ENCODE data around the gene TCP10L. TPM values are rescaled to one million over a fixed set of nuclear protein-coding genes. Genes with fewer than 3 reads are reported as not detected.
A peak's percentile ranks its signal among the peaks of the same experiment; 100 is the strongest.

Gene TCP10L
- total and polyA plus RNA-seq, 2 of the 13 experiments (the other 11 are each of a cell fraction or from before 2014, with no cell fraction given) = 0.90 to 2.4 TPM

GRCh38 chr21:32569261-32570230, 15.8 kb downstream of the TCP10L start (continued):
- TF ChIP-seq SMAD3 (CRISPR knock-in tag; IDR thresholded peaks at IDR 0.05) (0 out of 2 replicates have a peak, but pooled peaks have one; percentile 33), FOXA3 (CRISPR knock-in tag; IDR thresholded peaks at IDR 0.05) (peak; percentile 84), ZMAT3 (CRISPR knock-in tag; conservative IDR thresholded peaks at IDR 0.05) (no peak), ZSCAN20 (CRISPR knock-in tag; IDR thresholded peaks at IDR 0.05; ENCODE audit: borderline replicate concordance) (no peak), NR2F1 (CRISPR knock-in tag; IDR thresholded peaks at IDR 0.05) (no peak), PPARG (CRISPR knock-in tag; conservative IDR thresholded peaks at IDR 0.05) (0 out of 2 replicates have a peak, but pooled peaks have one; percentile 39), ZNF337 (CRISPR knock-in tag; IDR thresholded peaks at IDR 0.05; ENCODE audit: borderline replicate concordance, low read depth) (0 out of 2 replicates have a peak, but pooled peaks have one; percentile 55), AGO2 (optimal IDR thresholded peaks at IDR 0.05; ENCODE audit: low read depth, low read length) (peak; percentile 27), ELF3 (CRISPR knock-in tag; IDR thresholded peaks at IDR 0.05) (peak; percentile 19; the same call in 1 of the 2 replicates), MXD3 (CRISPR knock-in tag; IDR thresholded peaks at IDR 0.05) (peak; percentile 30), STAG1 (CRISPR knock-in tag; IDR thresholded peaks at IDR 0.05) (peak; percentile 57), ZNF644 (CRISPR knock-in tag; IDR thresholded peaks at IDR 0.05; ENCODE audit: low read depth) (no peak)
- TF ChIP-seq, protein P1, sequence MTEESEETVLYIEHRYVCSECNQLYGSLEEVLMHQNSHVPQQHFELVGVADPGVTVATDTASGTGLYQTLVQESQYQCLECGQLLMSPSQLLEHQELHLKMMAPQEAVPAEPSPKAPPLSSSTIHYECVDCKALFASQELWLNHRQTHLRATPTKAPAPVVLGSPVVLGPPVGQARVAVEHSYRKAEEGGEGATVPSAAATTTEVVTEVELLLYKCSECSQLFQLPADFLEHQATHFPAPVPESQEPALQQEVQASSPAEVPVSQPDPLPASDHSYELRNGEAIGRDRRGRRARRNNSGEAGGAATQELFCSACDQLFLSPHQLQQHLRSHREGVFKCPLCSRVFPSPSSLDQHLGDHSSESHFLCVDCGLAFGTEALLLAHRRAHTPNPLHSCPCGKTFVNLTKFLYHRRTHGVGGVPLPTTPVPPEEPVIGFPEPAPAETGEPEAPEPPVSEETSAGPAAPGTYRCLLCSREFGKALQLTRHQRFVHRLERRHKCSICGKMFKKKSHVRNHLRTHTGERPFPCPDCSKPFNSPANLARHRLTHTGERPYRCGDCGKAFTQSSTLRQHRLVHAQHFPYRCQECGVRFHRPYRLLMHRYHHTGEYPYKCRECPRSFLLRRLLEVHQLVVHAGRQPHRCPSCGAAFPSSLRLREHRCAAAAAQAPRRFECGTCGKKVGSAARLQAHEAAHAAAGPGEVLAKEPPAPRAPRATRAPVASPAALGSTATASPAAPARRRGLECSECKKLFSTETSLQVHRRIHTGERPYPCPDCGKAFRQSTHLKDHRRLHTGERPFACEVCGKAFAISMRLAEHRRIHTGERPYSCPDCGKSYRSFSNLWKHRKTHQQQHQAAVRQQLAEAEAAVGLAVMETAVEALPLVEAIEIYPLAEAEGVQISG (CRISPR knock-in tag; IDR thresholded peaks at IDR 0.05) = peak; percentile 75
- TF ChIP-seq, protein P2, sequence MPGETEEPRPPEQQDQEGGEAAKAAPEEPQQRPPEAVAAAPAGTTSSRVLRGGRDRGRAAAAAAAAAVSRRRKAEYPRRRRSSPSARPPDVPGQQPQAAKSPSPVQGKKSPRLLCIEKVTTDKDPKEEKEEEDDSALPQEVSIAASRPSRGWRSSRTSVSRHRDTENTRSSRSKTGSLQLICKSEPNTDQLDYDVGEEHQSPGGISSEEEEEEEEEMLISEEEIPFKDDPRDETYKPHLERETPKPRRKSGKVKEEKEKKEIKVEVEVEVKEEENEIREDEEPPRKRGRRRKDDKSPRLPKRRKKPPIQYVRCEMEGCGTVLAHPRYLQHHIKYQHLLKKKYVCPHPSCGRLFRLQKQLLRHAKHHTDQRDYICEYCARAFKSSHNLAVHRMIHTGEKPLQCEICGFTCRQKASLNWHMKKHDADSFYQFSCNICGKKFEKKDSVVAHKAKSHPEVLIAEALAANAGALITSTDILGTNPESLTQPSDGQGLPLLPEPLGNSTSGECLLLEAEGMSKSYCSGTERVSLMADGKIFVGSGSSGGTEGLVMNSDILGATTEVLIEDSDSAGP (CRISPR knock-in tag; IDR thresholded peaks at IDR 0.05; ENCODE audit: borderline replicate concordance) = peak; percentile 83; the same call in 1 of the 2 replicates
- TF ChIP-seq, protein P3, sequence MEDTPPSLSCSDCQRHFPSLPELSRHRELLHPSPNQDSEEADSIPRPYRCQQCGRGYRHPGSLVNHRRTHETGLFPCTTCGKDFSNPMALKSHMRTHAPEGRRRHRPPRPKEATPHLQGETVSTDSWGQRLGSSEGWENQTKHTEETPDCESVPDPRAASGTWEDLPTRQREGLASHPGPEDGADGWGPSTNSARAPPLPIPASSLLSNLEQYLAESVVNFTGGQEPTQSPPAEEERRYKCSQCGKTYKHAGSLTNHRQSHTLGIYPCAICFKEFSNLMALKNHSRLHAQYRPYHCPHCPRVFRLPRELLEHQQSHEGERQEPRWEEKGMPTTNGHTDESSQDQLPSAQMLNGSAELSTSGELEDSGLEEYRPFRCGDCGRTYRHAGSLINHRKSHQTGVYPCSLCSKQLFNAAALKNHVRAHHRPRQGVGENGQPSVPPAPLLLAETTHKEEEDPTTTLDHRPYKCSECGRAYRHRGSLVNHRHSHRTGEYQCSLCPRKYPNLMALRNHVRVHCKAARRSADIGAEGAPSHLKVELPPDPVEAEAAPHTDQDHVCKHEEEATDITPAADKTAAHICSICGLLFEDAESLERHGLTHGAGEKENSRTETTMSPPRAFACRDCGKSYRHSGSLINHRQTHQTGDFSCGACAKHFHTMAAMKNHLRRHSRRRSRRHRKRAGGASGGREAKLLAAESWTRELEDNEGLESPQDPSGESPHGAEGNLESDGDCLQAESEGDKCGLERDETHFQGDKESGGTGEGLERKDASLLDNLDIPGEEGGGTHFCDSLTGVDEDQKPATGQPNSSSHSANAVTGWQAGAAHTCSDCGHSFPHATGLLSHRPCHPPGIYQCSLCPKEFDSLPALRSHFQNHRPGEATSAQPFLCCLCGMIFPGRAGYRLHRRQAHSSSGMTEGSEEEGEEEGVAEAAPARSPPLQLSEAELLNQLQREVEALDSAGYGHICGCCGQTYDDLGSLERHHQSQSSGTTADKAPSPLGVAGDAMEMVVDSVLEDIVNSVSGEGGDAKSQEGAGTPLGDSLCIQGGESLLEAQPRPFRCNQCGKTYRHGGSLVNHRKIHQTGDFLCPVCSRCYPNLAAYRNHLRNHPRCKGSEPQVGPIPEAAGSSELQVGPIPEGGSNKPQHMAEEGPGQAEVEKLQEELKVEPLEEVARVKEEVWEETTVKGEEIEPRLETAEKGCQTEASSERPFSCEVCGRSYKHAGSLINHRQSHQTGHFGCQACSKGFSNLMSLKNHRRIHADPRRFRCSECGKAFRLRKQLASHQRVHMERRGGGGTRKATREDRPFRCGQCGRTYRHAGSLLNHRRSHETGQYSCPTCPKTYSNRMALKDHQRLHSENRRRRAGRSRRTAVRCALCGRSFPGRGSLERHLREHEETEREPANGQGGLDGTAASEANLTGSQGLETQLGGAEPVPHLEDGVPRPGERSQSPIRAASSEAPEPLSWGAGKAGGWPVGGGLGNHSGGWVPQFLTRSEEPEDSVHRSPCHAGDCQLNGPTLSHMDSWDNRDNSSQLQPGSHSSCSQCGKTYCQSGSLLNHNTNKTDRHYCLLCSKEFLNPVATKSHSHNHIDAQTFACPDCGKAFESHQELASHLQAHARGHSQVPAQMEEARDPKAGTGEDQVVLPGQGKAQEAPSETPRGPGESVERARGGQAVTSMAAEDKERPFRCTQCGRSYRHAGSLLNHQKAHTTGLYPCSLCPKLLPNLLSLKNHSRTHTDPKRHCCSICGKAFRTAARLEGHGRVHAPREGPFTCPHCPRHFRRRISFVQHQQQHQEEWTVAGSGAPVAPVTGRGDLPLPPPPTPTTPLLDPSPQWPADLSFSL (CRISPR knock-in tag; IDR thresholded peaks at IDR 0.05) = no peak

Measured in HepG2 (cell line).